NCI-H1694 treated with DMSO at 0.1 percent for 48 hours (cell line): ENCODE data around the gene STK32C.

Source experiments
- DNase-seq: peaks from one replicate; lab custom pipeline; 2025; lab: John Stamatoyannopoulos, UW

Gene STK32C

DNA sequence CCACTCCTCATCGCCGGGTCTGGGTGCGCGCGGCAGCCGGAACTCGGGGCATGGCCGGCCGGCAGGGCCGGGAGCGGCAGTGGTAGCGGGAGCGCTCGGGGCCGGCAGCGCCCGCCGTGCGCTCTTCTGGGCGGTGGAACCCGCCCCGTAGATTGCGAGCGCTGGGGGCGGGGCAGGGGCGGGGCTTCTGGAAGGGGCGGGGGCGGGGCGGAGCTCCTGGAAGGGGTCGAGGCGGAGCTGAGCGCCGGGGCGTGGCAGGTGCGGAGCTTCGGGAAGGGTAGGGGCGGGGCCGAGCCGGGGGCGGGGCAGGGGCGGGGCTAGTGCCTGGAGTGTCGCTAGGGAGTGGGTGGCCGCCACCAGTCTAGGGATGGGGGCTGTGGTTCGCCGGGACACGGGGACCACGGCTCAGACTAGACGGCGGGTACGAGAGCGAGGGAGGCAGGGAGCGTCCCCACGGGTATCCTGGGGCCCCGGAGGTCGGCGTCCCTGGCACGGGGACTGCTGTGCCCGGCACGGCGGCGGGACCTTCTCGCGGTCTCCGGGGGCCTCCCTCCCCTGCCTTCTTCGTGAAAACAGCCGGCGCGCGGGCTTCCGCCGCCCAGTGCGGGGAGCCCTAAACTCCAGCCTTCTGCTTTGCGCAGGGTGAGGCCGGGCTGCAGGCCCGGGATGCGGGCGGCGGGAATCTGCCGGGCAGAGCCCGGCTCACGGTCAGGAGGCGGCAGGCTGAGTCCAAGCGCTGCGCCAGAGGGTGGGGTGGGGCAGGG, at the start of gene STK32C:
Gene STK32C, minus strand, starts transcription at position 128 of the 764 bp plus-strand sequence. Its CDS starts 117 bp downstream, at position 11.
- DNase-seq = peak; percentile 19

DNA sequence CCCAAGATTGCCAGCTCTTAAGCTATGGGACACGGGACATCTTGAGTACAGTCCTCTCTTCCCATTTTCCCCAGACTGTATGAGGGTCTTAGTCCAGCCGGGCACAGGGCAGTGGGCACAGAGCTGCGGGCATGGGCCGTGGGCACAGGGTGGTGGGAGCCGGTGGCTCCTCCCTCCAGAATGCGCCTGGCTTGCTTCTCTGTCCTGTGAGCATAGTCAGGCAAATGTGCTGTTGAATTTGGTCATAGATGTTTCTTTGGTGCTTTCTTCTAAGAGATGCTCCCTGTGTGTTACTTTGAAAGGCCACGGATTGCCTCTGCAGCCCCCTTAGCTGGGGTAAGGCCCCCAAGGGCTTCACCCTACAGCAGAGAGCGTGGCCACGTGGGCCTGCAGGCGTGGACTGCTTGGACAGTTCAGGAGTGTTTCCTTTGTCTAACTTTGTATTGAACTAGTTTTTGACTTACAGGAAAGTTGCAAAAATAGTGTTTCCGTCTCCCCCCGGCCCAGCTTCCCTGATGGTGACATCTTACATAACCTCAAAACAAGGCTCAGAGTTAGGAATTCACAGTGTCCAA, 49.0 kb upstream of the STK32C start:
- DNase-seq = no peak

DNA sequence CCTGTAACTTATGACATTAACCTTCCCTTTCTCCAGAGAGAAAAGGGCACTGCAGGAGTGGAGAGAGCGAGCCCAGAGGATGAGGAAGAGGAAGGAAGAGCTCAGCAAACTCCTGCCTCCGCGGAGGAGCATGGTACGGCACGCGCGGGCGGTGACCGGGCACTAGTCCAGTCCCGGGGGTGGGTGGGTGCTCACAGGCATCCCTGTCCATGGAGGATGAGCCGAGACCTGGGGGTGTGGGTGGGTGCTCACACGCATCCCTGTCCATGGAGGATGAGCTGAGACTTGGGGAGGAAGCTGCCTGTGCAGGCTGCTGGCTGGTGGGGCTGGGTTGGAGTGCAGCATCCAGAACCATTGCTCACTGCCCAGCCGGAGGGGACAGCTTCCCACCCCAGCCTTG, 48.0 kb upstream of the STK32C start:
- no peak for DNase-seq

DNA sequence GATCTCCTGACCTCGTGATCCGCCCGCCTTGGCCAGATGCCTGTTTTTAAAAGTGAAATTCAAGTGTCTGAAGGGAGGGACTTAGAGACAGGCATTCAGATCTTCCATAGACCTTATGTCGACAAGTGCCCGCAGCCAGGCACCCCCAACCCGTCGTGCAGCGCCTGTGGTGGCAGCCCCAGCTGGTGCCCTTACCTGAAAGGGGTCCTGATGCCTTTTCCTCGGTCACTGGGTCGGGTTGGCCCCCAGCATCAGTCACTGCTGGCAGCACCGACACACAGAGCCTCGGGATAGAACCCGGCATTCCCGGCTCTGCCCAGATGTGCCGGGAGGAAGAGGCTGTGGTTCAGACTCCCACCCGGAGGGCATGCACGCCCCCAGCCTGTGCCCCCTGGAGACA, 47.5 kb upstream of the STK32C start:
- DNase-seq = no peak

DNA sequence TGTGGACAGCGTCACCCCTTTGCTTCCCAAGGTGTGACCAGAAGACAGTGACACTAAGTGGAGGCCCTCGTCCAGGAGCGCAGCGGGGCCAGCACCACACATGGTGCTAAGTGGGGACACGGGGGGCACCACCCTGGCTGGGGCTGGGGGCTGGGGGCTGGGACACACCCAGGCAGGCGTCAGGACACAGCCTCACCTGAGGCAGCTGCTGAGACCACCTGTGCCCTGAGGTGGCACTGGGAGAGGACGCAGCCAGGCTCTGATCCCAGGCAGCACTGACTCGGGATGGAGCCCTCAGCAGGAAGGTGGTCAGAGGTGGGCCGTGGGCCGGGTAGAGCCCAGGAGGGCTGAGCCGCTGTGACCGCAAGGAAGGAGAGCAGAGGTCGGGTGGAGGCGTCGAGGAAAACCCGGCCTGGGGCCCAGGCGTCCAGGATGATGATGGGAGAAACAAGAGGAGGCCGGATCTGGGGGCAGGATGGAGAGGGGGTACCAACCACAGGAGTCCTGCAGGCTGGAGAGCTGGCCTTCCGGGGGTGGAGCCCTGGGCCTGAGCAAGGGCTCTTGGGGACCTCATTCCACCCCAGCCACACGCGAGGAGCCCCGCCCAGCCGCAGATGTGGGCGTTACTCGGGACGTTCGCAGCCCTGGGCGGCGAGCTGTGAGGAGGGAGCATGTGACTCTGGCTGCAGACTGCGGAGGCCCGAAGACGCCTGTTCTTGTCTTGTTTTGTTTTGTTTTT, 46.8 kb upstream of the STK32C start:
- no peak for DNase-seq

DNA sequence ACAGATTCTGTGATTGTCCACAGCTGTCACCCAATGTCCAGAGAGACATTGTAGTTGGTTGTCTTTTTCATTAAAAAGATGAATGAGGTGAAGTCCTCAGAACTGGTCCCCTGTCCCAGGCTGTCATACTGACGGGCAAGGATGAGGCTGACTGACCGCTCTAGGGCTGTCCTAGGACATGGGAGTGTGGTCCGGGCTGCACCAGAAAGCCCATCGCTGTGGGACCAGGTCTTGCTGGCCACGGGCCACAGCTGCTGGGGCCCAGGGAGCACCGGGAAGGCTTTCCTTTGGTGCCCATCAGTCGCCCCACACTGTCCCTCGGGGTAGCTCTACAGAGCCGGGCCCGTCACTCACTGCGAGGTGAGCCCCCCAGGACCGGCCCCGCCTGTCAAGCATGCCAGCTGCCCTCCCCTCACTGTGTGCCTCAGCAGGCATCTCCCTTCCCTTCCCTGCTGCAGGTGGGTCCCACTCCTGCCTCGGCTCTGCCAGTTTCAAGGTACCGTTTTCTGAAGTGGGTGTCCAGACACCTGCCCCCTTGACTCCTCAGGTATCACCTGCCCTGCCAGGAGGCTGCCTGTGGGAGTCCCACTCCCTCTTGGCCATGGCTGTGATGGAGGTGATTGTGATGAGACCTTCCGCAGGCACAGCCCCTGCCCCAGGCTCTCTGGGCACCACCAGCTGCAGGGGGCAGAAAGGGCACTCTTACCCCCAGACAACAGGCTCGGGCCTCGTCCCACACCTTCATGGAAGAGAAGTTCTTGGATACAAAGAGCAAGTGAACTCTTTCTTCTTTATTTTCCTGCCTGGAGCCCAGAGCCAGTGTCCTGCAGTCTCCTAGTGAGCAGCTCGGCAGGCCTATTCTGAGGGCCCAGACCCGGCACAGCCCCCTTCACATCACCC, 46.0 kb upstream of the STK32C start:
- no peak for DNase-seq

DNA sequence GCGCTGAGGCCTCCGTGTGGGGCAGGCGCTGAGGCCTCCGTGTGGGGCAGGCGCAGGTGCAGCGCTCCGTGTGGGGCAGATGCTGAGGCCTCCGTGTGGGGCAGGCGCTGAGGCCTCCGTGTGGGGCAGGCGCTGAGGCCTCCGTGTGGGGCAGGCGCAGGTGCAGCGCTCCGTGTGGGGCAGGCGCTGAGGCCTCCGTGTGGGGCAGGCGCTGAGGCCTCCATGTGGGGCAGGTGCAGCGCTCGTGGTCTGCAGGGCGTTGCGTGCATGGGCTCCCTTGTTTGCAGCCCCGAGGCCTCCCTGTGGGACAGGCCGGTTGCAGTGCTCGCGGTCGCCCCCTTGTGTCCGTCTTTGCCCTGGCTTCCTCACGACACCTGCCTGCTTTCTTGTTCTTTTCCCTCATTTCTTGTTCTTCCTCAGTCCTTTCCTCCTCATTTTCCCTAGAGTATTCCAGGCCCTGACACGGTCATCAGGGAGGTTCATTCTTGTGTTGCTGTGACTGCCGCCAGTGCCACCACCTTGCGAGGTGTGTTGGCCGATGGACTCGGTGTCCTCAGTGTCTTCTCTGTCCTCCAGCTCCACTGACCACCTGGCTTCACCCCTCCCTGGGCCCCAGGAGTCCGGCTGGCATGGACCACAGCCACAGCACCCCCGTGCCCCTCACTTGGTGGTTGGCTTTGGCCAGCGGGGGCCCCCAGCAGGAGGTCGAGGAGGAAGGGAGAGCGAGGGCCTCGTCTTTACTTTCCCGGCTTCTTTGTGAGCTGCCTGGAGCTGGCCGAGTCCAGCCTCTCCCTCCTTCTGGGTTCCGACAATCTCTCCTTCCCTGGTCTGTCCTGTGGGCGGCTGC, 44.9 kb upstream of the STK32C start:
- DNase-seq = peak; percentile 1

DNA sequence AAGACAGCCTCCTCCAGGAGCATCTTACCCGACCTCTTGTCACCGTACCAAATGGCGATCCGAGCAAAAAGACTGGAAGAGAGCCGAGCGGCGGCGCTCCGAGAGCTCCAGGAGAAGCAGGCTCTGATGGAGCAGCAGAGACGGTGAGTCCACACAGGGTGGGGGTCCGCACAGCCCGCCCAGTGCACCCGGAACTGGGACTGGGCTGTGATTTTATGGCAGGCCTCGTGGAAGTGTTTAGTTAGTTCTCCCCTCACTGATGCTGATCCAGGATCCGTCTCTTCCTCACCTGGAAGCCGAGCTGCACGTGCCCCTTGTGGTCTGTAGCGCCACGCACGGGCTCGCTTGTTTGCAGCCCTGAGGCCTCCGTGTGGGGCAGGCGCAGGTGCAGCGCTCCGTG, 43.9 kb upstream of the STK32C start:
- DNase-seq = no peak

DNA sequence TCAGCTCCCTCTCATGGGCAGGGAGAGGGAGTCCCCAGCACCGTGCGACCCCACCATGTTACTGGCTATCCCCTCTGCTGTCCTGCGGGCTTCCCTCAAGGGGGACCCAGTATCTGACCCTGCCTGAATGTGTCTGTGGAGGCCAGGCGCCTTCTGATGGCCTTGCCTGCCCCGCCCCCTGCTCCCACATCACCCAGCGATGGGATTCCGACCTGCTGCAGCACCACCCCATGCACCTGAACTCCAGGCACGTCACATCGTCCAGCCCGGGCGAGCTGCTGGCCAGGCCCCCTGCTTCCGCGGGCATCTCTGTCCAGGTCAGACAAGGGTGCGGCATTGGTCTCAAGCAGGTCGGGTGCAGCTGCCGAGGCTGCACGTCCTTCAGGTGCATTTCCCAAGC, 43.2 kb upstream of the STK32C start:
- DNase-seq = no peak

DNA sequence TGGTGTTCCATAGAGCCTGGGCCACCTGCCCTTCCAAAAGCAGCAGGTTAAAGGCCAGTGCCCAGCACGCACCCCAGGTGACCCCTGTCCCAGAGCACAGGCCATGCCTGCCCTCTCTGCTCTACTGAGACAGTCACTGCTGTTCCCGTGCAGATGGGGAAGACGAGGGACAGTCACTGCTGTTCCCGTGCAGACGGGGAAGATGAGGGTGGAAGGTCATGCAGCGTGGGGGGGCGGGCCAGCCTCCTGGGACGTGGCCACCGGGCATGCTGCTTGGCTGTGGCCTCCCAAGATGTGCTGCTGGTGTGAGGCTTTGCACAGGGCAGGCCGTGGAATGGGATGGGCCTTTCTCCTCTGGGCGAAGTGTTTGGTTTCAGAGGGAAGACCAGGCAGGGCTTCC, 42.6 kb upstream of the STK32C start:
- no peak for DNase-seq

DNA sequence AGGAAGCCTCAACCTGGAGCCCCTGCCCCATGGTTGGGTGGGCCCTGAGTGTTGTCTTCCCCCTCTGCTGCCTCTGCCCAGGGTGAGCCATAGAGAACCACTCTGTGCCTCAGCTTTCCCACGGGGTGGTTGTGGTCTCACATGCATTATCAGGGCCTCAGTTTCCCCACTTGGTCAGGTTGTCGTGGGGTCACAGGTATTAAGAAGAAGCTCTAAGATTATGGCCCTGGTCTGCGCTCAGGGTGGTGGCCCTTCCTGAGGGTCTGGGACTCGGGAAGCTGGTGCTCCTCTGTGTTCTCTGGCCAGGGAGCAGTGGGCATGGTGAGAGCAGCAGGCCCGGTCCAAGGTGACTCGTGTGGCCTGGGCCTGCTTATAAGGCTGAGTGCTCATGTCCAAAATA, 42.0 kb upstream of the STK32C start:
- DNase-seq = no peak

DNA sequence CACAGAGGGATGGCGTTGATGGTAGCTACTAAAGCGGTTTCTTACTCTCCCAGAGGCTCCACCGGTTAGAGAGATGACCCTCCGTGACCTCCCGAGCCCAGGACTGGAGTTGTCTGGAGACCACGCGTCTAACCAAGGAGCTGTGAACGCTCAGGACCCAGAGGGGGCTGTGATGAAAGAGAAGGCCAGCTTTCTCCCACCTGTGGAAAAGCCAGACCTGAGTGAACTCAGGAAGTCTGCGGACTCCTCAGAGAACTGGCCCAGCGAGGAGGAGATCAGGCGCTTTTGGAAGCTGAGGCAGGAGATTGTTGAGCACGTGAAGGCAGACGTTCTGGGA, 40.1 kb upstream of the STK32C start:
- no peak for DNase-seq

DNA sequence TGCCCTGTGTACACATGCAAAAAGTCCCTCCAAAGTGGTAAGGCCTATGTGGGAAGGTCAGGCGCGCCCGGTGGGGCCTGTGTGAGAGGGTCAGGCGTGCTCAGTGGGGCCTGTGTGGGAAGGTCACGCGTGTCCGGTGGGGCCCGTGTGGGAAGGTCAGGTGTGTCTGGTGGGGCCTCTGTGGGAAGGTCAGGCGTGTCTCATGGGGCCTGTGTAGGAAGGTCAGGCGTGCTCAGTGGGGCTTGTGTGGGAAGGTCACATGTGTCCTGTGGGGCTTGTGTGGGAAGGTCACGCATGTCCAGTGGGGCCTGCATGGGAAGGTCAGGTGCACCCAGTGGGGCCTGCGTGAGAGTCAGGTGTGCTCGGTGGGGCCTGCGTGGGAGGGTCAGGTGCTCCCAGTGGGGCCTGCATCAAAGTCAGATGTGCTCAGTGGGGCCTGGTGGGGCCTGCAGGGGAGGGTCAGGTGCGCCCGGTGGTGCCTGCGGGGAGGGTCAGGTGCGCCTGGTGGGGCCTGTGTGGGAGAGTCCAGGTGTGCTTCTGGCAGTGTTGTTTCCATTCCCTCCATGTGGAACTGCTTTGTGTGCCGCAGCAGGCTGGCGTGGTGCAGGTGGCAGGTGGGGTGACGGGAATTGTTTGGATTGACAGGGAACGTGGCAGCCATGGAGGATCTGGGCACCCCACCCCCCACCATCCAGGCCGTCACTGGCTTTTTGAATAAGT, 39.6 kb upstream of the STK32C start:
- DNase-seq = no peak

DNA sequence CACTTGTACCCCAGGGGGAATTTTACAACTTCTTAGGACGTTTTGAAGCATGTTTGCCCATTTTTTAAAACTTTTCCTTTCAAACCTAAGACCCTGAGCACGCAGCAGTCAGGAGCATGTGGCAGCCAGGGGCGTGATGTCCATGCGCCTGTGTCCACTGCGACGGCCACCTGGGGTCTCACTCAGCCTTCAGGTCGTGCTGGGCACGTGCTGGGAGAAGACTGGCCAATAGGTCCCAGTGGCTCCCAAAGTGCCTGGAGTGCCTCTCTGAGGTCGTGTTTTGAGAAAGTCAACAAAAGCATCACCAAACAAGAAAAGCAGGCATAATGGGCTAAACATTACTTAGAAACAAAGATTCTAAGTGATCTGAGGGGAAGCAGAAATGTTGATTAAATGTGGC, 39.1 kb upstream of the STK32C start:
- no peak for DNase-seq

DNA sequence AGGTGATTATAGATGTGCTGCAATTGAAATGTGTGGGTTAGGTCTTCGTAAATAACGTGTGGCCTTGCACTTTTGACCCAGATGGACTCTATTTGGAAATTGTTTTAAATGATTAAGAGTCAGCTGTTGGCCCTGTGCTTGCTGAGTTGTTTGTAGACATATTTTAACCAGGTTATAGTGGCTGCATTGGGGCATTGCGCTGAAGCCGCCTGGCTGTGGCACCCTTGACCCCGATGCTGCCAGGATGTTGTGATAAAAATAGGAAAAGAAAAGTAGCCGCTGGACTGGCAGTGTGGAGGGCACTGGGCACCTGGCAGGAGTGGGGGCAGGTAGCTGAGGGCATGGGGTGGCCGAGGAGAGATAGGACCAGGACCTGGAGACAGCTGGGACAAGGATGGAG, 37.6 kb upstream of the STK32C start:
- DNase-seq = no peak

DNA sequence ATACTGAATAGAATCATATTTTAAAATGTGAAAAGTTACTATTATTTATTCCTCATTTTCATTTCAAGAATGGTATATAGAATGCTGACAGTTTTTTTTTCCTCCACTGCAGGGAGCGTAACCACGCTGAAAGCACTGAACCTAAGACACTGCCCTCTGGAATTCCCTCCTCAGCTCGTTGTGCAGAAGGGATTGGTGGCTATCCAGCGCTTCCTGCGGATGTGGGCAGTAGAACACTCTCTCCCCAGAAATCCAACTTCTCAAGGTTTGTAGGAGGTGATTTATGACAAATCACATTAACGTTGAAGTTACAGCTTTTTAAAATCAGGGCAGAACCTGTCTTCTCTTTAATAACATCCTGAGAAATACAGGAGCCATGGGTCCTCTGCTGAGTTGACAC, 36.6 kb upstream of the STK32C start:
- DNase-seq = no peak

DNA sequence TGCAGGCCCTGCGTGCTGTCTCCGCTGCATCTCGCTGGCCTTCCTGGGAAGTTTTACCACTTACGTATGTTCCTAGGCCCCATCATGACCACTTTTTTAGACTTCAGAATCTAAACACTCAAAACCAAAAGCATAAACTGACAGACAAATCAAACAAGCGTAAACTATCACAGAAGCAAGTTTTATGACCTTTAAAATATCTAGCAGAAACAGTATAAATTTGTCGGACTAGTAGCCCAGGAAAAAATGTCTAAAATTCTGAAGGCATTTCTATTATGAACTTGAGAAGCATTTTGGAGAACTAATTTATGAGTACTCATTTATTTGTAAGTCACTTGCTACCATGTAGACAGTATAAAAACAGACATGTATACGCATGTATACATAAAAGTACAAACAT, 34.8 kb upstream of the STK32C start:
- DNase-seq = no peak

DNA sequence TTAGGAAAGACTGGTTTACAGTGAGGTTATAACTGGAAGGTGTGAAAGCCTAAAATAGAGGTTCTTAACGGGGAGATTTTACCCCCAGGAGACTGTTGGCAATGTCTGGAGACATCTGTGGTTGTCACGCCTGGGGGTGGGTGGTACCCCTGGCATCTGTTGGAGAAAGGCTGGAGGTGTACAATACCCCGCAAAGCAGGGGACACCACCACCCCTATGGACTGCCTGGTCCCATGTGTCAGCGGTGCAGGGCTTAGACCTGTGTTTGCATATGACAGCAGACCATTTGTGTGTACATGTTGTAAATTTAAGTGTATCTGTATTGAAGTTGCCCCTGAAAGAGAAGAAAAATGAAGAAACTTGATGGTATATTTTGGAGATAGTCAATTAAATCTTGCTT, 34.0 kb upstream of the STK32C start:
- no peak for DNase-seq

DNA sequence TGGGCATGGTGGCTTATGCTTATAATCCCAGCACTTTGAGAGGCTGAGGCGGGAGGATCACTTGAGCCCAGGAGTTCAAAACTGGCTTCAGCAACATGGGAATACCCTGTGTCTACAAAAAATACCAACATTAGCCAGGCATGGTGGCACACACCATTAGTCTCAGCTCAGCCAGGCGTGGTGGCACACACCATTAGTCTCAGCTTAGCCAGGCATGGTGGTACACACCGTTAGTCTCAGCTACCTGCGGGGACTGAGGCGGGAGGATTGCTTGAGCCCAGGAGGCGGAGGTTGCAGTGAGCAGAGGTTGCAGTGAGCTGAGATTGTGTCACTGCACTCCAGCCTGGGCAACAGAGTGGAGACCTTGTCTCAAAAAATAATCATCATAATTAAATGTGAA, 33.3 kb upstream of the STK32C start:
- DNase-seq = no peak

DNA sequence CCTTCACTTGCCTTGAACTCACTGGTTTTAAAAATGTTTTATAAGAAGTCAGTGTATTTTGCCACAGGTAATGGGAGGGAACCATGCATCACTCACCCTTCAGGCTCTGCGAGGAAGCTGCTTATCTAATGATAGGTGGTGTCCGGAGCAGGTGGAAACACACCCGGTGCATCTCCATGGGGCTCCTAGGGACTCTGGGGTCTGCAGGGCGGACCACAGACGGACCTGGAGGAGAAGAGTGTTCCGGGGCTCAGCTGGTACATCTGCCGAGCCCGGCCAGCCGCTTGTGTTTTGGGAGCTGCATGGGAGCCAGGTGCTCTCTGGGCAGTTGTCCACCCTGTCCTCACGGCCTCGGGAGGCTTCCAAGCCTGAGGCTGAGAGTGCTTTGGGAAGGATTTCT, 31.5 kb upstream of the STK32C start:
- DNase-seq = no peak

DNA sequence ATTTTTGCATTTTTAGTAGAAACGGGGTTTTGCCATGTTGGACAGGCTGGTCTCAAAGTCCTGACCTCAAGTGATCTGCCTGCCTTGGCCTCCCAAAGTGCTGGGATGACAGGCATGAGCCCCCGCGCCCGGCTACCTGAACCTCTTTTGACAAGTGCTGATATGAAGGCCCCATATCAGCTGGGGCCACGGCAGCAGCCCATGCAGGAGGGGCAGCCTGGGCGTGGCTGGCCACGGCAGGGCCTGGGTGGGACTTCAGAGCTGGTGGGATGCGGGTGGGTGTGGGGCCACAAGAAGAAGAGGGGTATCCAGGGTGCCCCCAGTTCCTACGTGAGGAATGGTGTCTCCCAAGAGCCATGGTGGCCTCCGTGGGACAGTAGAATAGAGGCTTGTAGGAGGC, 31.1 kb upstream of the STK32C start:
- DNase-seq = no peak
